GM12878 (cell line): ENCODE results near the gene SPAM1.

Source experiments
- CBX3 ChIP-seq: fragments of 200-600 bp; sonication (generic); IDR thresholded peaks from 2 replicates; pipeline ENCODE4 v1.6.1; 2016; ENCODE audit warnings: low read depth, borderline replicate concordance
- CREB1 ChIP-seq: IDR thresholded peaks from 2 replicates; pipeline ENCODE4 v1.6.1; 2012; ENCODE audit warnings: low read depth, mild to moderate bottlenecking, inconsistent platforms
- EED ChIP-seq: sonication (generic); IDR thresholded peaks from 2 replicates; pipeline ENCODE4 v1.6.1; 2016; ENCODE audit warnings: antibody characterized with exemption, low read depth
- EP300 ChIP-seq, 2 experiments: fragments of 150-350 bp in 1 of 2; IDR thresholded peaks; 2 replicates each; pipeline ENCODE4 v1.6.1; 2011 to 2012; ENCODE audit warnings: low read depth in 2 of 2, low read length in 2 of 2, borderline replicate concordance in 1 of 2, improper control_type of control experiment in 1 of 2, inconsistent platforms in 1 of 2; ENCODE audit not compliant: control insufficient read depth in 1 of 2
- GABPA ChIP-seq: IDR thresholded peaks from 2 replicates; pipeline ENCODE4 v1.6.1; 2014; ENCODE audit warnings: antibody characterized with exemption, low read depth, mild to moderate bottlenecking, inconsistent platforms
- MEF2B ChIP-seq: fragments of 450-650 bp; IDR thresholded peaks from 2 replicates; pipeline ENCODE4 v1.6.1; 2018; ENCODE audit warnings: mild to moderate bottlenecking, moderate library complexity; ENCODE audit not compliant: partially characterized antibody, poor library complexity, severe bottlenecking
- POLR2AphosphoS2 ChIP-seq: IDR thresholded peaks from 2 replicates; pipeline ENCODE4 v1.6.1; 2011; ENCODE audit warnings: low read depth, mild to moderate bottlenecking, low read length, improper control_type of control experiment, moderate library complexity
- RELA ChIP-seq: fragments of 450-650 bp; IDR thresholded peaks from 2 replicates; pipeline ENCODE4 v1.8.0; 2014; ENCODE audit warnings: borderline replicate concordance; ENCODE audit not compliant: partially characterized antibody
- TCF7 ChIP-seq: IDR thresholded peaks from 2 replicates; pipeline ENCODE4 v1.6.1; 2014; ENCODE audit warnings: antibody characterized with exemption, borderline replicate concordance

DNA sequence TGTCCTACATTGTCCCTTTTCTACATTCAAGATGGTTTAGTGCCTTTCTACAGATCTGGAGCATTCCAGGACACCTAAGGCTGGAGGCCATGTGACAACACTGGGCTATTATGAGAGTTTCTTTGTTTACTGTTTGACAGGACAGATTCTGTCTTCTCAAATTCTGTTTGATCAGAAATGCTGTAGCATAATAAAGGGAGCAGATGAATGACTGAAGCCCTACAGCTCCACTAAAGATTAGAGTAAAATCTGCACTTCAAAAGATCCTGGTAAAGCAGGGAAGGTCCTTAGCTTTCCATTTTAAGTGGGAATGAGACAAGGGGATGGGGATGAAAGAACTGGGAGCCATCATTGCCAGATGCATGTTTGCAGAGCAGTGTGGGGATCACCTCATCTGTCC lies 69.4 kb downstream of the SPAM1 start:
- no peak for TF ChIP-seq EED
- TF ChIP-seq CREB1: no peak
- no peak for TF ChIP-seq EP300 (IDR thresholded peaks at IDR 0.05; ENCODE audit: borderline replicate concordance in 1 of 2, control insufficient read depth in 1 of 2, low read depth in 2 of 2, low read length in 2 of 2)
- no peak for TF ChIP-seq CBX3
- no peak for TF ChIP-seq GABPA
- TF ChIP-seq TCF7: no peak
- TF ChIP-seq MEF2B: no peak
- TF ChIP-seq POLR2AphosphoS2: no peak
- no peak for TF ChIP-seq RELA
